GM20000 (cell line): ENCODE measurements around the gene EPB41.

Experiments
- DNase-seq: peaks from one replicate; pipeline ENCODE4 v3.0.0; 2012; ENCODE audit warnings: low spot score
- CTCF ChIP-seq: IDR thresholded peaks from 2 replicates; pipeline ENCODE4 v1.5.1; 2012; ENCODE audit warnings: mild to moderate bottlenecking, control low read depth; ENCODE audit errors: extremely low read depth, missing control alignments

EPB41 gene

GRCh38 chr1:29114654-29115053, 200.3 kb downstream of the EPB41 start:
- no peak for TF ChIP-seq CTCF
- no peak for DNase-seq

- TF ChIP-seq CTCF: no peak
- DNase-seq: no peak
Observed at GRCh38 chr1:29117381-29117780, 203.0 kb downstream of the EPB41 start.

DNA sequence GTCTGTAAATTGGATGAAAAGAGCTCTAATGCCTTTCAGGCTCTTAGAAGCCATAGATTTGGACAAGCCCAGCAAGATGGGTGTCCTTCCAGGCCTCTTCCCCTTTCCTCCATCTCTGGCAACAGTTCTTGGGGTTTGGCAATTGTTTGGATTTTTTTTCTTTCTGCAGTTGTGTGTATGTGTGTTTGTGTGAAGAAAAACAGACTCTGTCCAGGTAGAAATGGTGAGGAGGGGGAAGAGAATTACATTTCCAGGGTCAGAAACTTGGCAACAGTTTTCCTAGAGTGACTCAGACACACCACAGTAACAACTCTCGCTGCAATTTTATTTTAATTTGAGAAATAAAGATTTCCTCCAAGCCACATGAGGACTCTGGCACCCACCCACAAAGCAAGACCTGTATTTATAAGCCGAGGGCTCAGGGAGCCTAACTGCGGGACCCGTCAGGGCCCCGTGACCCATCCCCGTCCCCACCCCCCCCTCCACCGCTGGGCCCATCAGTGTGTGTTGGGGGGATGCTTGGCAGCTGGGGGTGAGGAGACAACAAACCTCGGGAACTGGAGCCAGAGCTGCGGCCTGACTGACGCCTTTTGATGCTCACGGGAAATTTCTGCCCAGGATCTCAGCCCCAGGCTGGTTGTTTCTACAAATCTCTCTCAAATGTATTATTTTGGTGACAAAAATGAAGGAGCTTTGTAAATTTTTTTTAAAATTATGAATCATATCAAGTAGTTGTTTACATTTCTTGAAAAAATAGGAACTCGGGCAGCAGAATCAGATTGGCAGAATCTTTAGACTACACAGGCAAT, 205.0 kb downstream of the EPB41 start:
- no peak for DNase-seq
- TF ChIP-seq CTCF: no peak

DNA sequence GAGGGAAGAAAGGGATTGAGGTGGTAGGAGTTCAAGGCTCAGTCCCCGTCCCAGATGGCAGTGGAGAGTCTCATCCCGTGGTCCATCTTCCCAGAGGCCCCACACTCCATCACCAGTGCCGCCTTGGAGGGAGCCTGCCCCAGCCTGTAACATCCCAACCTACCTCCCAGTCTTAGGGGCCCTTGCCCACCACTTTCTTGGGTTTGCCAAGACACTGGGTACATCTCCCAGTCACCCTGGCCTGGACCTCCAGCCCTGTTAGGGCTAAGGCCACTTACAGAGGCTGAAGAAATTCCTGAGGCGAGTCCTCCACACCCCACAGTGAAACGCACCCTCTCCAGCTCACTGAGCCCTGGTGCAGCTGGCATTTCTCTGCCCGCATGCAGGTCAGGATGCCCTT, 206.0 kb downstream of the EPB41 start:
- no peak for DNase-seq
- TF ChIP-seq CTCF: no peak

DNA sequence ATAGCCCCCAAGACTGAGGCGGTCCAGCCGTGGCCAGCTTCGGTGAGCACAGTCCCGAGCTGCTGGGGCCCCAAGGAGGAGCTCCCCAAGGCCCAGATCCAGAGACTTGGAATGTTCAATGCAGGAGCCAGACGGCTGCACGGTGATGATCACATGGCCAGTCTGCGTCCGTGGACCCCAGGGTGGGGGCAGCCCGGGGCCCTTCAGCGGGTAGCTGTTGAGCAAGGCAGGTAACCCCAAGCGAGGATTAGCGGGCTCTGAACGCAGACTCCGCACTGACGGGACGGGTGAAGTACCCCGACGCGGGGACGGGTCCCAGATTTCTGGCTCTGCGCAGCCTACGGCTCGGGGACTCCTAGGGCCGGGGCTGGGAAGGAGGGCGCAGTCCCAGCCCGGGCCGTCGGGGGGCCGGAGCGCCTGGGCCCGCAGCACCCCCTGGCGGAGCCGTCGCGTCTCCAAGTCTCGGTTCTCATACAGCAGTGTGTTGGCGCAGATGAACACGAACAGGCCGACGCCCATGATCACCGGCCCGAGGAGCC, 206.6 kb downstream of the EPB41 start:
- DNase-seq: peak; percentile 88
- peak; percentile 49 for TF ChIP-seq CTCF

DNA sequence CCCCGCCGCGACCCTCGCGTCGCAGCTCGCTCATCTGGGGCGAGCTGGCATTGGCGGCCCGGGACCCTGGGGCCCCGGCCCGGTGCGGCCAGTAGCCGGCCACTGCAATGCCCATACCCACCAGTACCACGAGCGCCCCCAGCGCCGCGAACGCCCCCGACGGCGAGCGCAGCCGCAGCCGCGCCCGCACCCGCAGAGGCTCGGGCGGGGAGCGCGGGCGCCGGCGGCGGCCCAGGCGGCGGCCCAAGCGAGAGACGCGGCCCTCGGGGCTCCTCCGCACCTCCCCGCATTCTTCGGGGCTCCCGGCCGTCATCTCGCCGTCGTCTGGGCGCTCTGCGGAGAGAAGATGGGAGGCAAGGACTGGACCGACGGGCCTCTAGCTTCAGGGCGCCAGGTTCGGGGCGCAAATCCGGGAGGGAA, 207.2 kb downstream of the EPB41 start:
- TF ChIP-seq CTCF: no peak

GRCh38 chr1:29121936-29122681, 207.7 kb downstream of the EPB41 start:
- TF ChIP-seq CTCF: no peak
- DNase-seq: peak; percentile 61

More for the DNA sequence above, 207.2 kb downstream of the EPB41 start:
- DNase-seq: peak; percentile 55
